ENCODE data around the gene ACAD10. TPM values are rescaled to one million over a fixed set of nuclear protein-coding genes. Genes with fewer than 3 reads are reported as not detected.

Gene ACAD10
- total and polyA plus RNA-seq, 9 donors = 14.2 to 27.0 (median 21.7) TPM

DNA sequence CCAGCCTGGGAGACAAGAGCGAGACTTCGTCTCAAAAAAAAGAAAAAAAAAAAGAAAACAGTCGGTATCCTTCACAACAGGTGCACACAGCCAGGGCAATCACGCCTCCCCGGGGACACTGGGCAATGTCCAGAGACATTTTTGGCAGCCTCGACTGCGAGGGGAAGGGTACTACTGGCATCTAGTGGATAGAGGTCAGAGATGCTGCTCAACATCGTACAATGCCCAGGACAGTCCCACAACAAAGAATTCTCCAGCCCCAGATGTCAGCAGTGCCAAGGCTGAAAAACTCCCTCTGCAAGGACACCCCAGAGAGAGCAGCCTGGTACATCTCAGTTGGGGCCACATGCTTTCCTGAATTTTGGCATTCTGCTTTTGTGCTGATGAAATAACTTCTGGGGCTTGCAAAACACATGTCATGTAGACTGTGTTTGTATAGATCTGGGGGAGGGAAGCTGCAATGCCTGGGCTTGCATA is 102.4 kb downstream of the ACAD10 start:
- Histone ChIP-seq H3K36me3 (no peaks in the 10 kb centered on the region), H3K9me3 (no peaks in the 10 kb centered on the region), H3K4me3 (no peak overlapping the region), H3K4me1 (ENCODE audit: insufficient read depth) (peaks cover 12% of the 10 kb centered on the region), H3K27ac (peak overlapping the region in 1 of 2 donors; percentile 20), H3K27me3 (no peaks in the 10 kb centered on the region)
- DNase-seq = peak in 4 of 5 donors; percentile 37 to 56 (median 52)
- intact Hi-C loops (cut with DNase I) = loop anchor here in 1 of 4 donors (5.0 kb wide), 1 partner anchor 569 kb away; no protein-coding TSS in a partner anchor
- 31 to 39% (median 34%) methylated on average over 8 of the region's 8 CpGs for WGBS, 3 donors
- no peak for TF ChIP-seq POLR2A (IDR thresholded peaks at IDR 0.05)
- no peak for TF ChIP-seq EP300 (IDR thresholded peaks at IDR 0.05)
- TF ChIP-seq, protein P1, sequence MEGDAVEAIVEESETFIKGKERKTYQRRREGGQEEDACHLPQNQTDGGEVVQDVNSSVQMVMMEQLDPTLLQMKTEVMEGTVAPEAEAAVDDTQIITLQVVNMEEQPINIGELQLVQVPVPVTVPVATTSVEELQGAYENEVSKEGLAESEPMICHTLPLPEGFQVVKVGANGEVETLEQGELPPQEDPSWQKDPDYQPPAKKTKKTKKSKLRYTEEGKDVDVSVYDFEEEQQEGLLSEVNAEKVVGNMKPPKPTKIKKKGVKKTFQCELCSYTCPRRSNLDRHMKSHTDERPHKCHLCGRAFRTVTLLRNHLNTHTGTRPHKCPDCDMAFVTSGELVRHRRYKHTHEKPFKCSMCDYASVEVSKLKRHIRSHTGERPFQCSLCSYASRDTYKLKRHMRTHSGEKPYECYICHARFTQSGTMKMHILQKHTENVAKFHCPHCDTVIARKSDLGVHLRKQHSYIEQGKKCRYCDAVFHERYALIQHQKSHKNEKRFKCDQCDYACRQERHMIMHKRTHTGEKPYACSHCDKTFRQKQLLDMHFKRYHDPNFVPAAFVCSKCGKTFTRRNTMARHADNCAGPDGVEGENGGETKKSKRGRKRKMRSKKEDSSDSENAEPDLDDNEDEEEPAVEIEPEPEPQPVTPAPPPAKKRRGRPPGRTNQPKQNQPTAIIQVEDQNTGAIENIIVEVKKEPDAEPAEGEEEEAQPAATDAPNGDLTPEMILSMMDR (IDR thresholded peaks at IDR 0.05) = no peak

DNA sequence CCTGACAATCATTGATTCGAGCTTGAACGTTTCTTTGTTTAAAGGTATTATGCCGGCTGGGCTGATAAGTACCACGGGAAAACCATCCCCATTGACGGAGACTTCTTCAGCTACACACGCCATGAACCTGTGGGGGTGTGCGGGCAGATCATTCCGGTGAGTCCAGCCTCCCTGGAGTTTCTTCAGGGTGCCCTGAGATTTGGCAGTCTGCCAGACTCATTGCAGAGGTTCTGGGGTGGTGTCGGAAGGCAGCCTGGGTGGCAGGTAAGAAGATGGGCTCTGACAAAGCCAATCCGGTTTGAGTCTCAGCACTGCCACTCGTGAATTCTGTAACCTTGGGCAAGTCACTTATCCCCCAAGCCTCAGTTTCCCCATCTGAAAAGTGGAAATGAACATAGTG is 103.9 kb downstream of the ACAD10 start:
- Histone ChIP-seq H3K27me3 (no peaks in the 10 kb centered on the region), H3K36me3 (no peaks in the 10 kb centered on the region), H3K4me1 (ENCODE audit: insufficient read depth) (peaks cover 12% of the 10 kb centered on the region), H3K9me3 (no peaks in the 10 kb centered on the region), H3K27ac (no peak overlapping the region), H3K4me3 (no peak overlapping the region)
- TF ChIP-seq, protein P1 (IDR thresholded peaks at IDR 0.05) = no peak
- TF ChIP-seq EP300 (IDR thresholded peaks at IDR 0.05) (no peak), POLR2A (IDR thresholded peaks at IDR 0.05) (no peak)
- whole genome bisulfite sequencing, 3 donors = 83 to 86% (median 83%) methylated on average over 11 of the region's 11 CpGs
- no peak for DNase-seq
- intact Hi-C loops (cut with DNase I) = loop anchor here in 1 of 4 donors (5.0 kb wide), 1 partner anchor 568 kb away; no protein-coding TSS in a partner anchor

DNA sequence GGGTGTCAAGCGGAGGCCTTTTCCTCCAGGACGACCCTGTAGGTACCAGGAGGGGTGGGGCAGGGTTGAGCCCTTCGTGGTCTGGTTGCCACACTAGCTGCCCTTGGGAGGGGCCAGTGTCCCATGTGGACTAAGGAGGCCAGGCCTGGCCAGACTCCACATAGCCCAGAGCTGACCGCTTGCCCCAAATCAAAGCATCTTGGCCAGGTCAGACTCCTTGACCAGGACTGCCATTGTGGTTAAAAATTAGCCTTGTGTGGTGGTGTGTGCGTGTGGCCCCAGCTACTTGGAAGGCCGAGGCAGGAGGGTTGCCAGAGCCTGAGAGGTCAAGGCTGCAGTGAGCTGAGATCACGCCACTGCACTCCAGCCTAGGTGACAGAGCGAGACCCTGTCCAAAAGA is 105.7 kb downstream of the ACAD10 start:
- TF ChIP-seq, protein P1 (IDR thresholded peaks at IDR 0.05) = no peak
- TF ChIP-seq EP300 (IDR thresholded peaks at IDR 0.05) (no peak), POLR2A (IDR thresholded peaks at IDR 0.05) (no peak)
- no peaks in the 10 kb centered on the region for H3K36me3 ChIP-seq
- no peaks in the 10 kb centered on the region for H3K9me3 ChIP-seq
- peak overlapping the region; percentile 48 to 82 for H3K27ac ChIP-seq
- no peak overlapping the region for H3K4me3 ChIP-seq
- H3K27me3 ChIP-seq = no peaks in the 10 kb centered on the region
- H3K4me1 ChIP-seq (ENCODE audit: insufficient read depth) = peaks cover 12% of the 10 kb centered on the region
- intact Hi-C loops (cut with DNase I) = no loop called here
- WGBS, 3 donors = 59 to 83% (median 66%) methylated on average over 8 of the region's 8 CpGs
- peak in 3 of 5 donors; percentile 44 to 66 (median 49) for DNase-seq

DNA sequence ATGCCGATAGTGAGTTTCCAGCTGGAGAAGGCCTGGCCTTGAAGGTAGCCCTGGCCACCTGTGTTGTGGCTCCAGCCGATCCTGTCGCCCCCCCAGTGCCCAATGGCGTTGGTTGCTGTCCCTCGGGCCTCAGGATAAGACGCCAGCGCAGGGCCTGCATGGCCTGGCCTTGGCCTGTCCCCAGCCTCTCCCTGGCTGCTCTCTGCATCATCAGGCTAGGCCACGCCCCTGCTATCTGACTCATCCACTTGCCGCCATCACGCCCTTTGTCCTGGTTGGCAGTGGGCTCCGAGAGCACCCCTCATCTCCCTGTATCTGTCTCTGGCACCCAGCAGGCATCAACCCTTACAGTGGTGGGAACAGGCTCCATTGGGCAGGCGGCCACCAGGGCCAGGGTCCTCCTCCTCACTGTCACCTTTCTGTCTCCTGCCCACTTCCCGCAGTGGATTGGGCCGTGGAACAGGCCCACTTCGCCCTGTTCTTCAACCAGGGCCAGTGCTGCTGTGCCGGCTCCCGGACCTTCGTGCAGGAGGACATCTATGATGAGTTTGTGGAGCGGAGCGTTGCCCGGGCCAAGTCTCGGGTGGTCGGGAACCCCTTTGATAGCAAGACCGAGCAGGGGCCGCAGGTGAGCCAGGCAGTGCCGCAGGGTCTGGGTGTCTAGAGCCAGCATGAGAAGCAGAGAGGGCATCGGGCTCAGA is 106.5 kb downstream of the ACAD10 start:
- Histone ChIP-seq H3K4me1 (ENCODE audit: insufficient read depth) (peaks cover 12% of the 10 kb centered on the region), H3K27ac (peak overlapping the region; percentile 55 to 82), H3K4me3 (no peak overlapping the region), H3K36me3 (no peaks in the 10 kb centered on the region), H3K9me3 (no peaks in the 10 kb centered on the region), H3K27me3 (no peaks in the 10 kb centered on the region)
- intact Hi-C loops (cut with DNase I) = no loop called here
- DNase-seq = peak; percentile 85 to 93 (median 92)
- TF ChIP-seq POLR2A (IDR thresholded peaks at IDR 0.05) (no peak), EP300 (IDR thresholded peaks at IDR 0.05) (no peak)
- TF ChIP-seq, protein P1 (IDR thresholded peaks at IDR 0.05) = no peak
- 59 to 71% (median 63%) methylated on average over 25 to 27 of the region's 27 CpGs for WGBS, 3 donors
